ENCODE measurements around the gene GCLC. TPM values are rescaled to one million over a fixed set of nuclear protein-coding genes. Genes with fewer than 3 reads are reported as not detected.

GCLC gene
- total and polyA plus RNA-seq, 10 of the 15 experiments (the other 5 are each of a cell fraction or from before 2014, with no cell fraction given): 6.5 to 23.6 (median 12.5) TPM

DNA sequence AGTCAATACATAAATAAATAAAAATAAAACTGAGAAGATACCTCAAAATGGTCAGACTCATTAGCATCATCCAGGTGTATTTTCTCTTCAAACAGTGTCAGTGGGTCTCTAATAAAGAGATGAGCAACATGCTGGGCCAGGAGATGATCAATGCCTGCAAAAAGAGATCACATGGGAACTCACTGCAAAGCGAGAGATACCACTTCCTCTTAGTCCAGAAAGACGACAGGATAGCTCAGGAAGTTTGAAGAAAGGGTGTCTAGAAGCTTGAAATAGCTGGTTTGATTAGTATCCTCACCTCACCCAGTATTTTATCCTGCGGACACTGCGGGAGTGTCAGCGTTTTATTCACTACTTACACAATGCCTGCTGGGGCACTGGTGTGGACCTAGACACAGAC is 38.0 kb downstream of the GCLC start:
- WGBS (ENCODE audit: insufficient coverage, insufficient replicate concordance, low lambda C conversion rate, missing lambda C conversion rate): 87% methylated on average over 5 of the region's 5 CpGs
- Histone ChIP-seq H3K9ac (ENCODE audit: control insufficient read depth, insufficient read depth, low read length) (no peak overlapping the region), H3K4me2 (ENCODE audit: control insufficient read depth, insufficient read depth) (no peak overlapping the region), H3K4me1 (ENCODE audit: control insufficient read depth, insufficient read depth, low read length) (no peaks in the 10 kb centered on the region), H3K4me3 (no peak overlapping the region), H3K79me2 (ENCODE audit: control insufficient read depth, insufficient read depth, low read length) (no peaks in the 10 kb centered on the region), H3K27ac (ENCODE audit: control insufficient read depth, insufficient read depth) (no peak overlapping the region), H4K20me1 (ENCODE audit: control insufficient read depth, insufficient read depth) (no peaks in the 10 kb centered on the region), H3K9me3 (replicated peaks; ENCODE audit: control insufficient read depth, insufficient read depth, low read length) (no peaks in the 10 kb centered on the region), H3K27me3 (replicated peaks in 1 of 2; ENCODE audit: control insufficient read depth in 2 of 2, insufficient read depth in 2 of 2, low read length in 1 of 2) (no peaks in the 10 kb centered on the region), H2AFZ (ENCODE audit: control insufficient read depth, low read depth, low read length) (no peak overlapping the region), H3K36me3 (ENCODE audit: control insufficient read depth in 2 of 2, insufficient read depth in 2 of 2, low read length in 1 of 2) (peaks cover 3 to 4% of the 10 kb centered on the region in 2 experiments; a peak in 3 of 4 replicates)
- DNase-seq (ENCODE audit: low read depth, low spot score) (no peak), FAIRE-seq (no peak), ATAC-seq (no peak)
- RAD21 ChIA-PET (ENCODE audit: unreplicated experiment): interaction anchor here (0.9 kb wide), 1 partner anchor 276 kb away, joined by 4 read pairs; no protein-coding TSS in a partner anchor
- no peak for TF ChIP-seq SIX5 (IDR thresholded peaks at IDR 0.05; ENCODE audit: low read depth, low read length, severe bottlenecking)
- TF ChIP-seq ZBED1 (IDR thresholded peaks at IDR 0.05; ENCODE audit: borderline replicate concordance): no peak
- TF ChIP-seq, protein P1, sequence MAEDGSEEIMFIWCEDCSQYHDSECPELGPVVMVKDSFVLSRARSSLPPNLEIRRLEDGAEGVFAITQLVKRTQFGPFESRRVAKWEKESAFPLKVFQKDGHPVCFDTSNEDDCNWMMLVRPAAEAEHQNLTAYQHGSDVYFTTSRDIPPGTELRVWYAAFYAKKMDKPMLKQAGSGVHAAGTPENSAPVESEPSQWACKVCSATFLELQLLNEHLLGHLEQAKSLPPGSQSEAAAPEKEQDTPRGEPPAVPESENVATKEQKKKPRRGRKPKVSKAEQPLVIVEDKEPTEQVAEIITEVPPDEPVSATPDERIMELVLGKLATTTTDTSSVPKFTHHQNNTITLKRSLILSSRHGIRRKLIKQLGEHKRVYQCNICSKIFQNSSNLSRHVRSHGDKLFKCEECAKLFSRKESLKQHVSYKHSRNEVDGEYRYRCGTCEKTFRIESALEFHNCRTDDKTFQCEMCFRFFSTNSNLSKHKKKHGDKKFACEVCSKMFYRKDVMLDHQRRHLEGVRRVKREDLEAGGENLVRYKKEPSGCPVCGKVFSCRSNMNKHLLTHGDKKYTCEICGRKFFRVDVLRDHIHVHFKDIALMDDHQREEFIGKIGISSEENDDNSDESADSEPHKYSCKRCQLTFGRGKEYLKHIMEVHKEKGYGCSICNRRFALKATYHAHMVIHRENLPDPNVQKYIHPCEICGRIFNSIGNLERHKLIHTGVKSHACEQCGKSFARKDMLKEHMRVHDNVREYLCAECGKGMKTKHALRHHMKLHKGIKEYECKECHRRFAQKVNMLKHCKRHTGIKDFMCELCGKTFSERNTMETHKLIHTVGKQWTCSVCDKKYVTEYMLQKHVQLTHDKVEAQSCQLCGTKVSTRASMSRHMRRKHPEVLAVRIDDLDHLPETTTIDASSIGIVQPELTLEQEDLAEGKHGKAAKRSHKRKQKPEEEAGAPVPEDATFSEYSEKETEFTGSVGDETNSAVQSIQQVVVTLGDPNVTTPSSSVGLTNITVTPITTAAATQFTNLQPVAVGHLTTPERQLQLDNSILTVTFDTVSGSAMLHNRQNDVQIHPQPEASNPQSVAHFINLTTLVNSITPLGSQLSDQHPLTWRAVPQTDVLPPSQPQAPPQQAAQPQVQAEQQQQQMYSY (CRISPR knock-in tag; IDR thresholded peaks at IDR 0.05): no peak
- no peak for TF ChIP-seq SMAD5 (IDR thresholded peaks at IDR 0.05; ENCODE audit: low read depth)
- no peak for TF ChIP-seq BRCA1 (IDR thresholded peaks at IDR 0.05; ENCODE audit: low read depth, low read length)
- TF ChIP-seq CHD4 (IDR thresholded peaks at IDR 0.05): no peak
- TF ChIP-seq POLR2AphosphoS2 (IDR thresholded peaks at IDR 0.05; ENCODE audit: low read depth, low read length): no peak
- TF ChIP-seq CBX5 (IDR thresholded peaks at IDR 0.05; ENCODE audit: low read depth): no peak
- TF ChIP-seq NFYA (IDR thresholded peaks at IDR 0.05; ENCODE audit: borderline replicate concordance, low read depth, low read length): no peak
- TF ChIP-seq NFYB (IDR thresholded peaks at IDR 0.05; ENCODE audit: insufficient read depth, low read depth, low read length): no peak
- TF ChIP-seq ZNF217 (IDR thresholded peaks at IDR 0.05): no peak
- TF ChIP-seq GATAD2B (conservative IDR thresholded peaks at IDR 0.05; ENCODE audit: low read depth): no peak
- SMC1A ChIA-PET (ENCODE audit: uncharacterized antibody, unreplicated experiment): interaction anchor here (0.9 to 1.3 kb wide), 5 partner anchors 9 to 142 kb away, joined by 3 to 6 read pairs (median 4); no protein-coding TSS in a partner anchor
- POLR2A ChIA-PET: interaction anchor here (0.5 kb wide), 1 partner anchor 22 kb away, joined by 5 read pairs; no protein-coding TSS in a partner anchor
- in situ Hi-C loops (cut with MboI) (no loop called here), intact Hi-C loops (cut with micrococcal nuclease; ENCODE audit: unreplicated experiment) (no loop called here)
- CTCF ChIA-PET: interaction anchor here (1.0 to 2.0 kb wide), 7 partner anchors 10 to 221 kb away, joined by 3 to 6 read pairs (median 5); no protein-coding TSS in a partner anchor
- no TSS peak for BruUV-seq (replicated peaks)

All from GM12878 (cell line).